Measurements from ENCODE around the gene MAP3K20.
"Not testable (repeated sequence)": the region's sequence is repeated elsewhere in the genome, so short reads cannot be mapped to it uniquely, and the experiment has no call there.

The MAP3K20 gene

GRCh38 chr2:173280853-173281252, 205.2 kb downstream of the MAP3K20 start:
- TF ChIP-seq, protein P1, sequence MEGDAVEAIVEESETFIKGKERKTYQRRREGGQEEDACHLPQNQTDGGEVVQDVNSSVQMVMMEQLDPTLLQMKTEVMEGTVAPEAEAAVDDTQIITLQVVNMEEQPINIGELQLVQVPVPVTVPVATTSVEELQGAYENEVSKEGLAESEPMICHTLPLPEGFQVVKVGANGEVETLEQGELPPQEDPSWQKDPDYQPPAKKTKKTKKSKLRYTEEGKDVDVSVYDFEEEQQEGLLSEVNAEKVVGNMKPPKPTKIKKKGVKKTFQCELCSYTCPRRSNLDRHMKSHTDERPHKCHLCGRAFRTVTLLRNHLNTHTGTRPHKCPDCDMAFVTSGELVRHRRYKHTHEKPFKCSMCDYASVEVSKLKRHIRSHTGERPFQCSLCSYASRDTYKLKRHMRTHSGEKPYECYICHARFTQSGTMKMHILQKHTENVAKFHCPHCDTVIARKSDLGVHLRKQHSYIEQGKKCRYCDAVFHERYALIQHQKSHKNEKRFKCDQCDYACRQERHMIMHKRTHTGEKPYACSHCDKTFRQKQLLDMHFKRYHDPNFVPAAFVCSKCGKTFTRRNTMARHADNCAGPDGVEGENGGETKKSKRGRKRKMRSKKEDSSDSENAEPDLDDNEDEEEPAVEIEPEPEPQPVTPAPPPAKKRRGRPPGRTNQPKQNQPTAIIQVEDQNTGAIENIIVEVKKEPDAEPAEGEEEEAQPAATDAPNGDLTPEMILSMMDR (IDR thresholded peaks at IDR 0.05; ENCODE audit: insufficient read depth, low read depth, low read length, missing control alignments) = no peak
- DNase-seq (ENCODE audit: low read depth) = no peak
- no peak overlapping the region for H3K4me3 ChIP-seq (ENCODE audit: low read length)

DNA sequence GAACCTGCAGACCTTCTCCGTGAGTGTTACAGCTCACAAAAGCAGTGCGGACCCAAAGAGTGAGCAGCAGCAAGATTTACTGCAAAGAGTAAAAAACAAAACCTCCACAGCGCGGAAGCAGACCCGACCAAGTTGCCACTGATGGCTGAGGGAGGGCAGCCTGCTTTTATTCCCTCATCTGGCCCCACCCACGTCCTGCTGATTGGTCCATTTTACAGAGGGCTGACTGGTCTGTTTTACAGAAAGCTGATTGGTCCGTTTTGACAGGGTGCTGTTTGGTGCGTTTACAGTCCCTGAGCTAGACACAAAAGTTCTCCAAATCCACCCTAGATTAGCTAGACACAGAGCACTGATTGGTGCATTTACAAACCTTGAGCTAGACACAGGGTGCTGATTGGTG, 206.3 kb downstream of the MAP3K20 start:
- not testable (repeated sequence) for H3K4me3 ChIP-seq (ENCODE audit: low read length); DNase-seq (ENCODE audit: low read depth)

GRCh38 chr2:173282795-173283545, 207.3 kb downstream of the MAP3K20 start:
- no peak overlapping the region for H3K4me3 ChIP-seq (ENCODE audit: low read length)
- TF ChIP-seq, protein P1 (IDR thresholded peaks at IDR 0.05; ENCODE audit: insufficient read depth, low read depth, low read length, missing control alignments) = no peak
- DNase-seq (ENCODE audit: low read depth) = peak; percentile 70

GRCh38 chr2:173286153-173286809, 210.6 kb downstream of the MAP3K20 start:
- no peak for DNase-seq (ENCODE audit: low read depth)
- H3K4me3 ChIP-seq (ENCODE audit: low read length) = no peak overlapping the region
- TF ChIP-seq, protein P1 (IDR thresholded peaks at IDR 0.05; ENCODE audit: insufficient read depth, low read depth, low read length, missing control alignments) = no peak

DNA sequence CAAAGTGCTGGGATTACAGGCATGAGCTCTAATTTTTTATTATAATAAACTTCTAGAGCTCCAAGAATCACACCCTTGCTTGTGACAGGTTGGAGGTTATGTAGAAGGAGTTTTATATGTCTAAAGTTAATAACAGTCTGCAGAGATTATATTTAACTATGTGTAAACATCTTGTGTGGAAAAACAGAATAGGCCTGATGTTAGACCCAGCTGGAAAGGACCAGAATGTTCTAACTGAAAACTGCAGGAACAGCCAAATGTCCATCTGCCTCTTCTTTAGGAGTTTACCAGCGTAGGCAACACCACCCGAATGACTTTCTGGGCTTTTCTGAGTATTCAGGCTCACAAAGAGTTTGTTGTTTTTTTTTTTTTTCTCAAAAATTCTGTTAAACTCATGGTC, 211.9 kb downstream of the MAP3K20 start:
- no peak overlapping the region for H3K4me3 ChIP-seq (ENCODE audit: low read length)
- TF ChIP-seq, protein P1 (IDR thresholded peaks at IDR 0.05; ENCODE audit: insufficient read depth, low read depth, low read length, missing control alignments) = no peak
- DNase-seq (ENCODE audit: low read depth) = no peak

DNA sequence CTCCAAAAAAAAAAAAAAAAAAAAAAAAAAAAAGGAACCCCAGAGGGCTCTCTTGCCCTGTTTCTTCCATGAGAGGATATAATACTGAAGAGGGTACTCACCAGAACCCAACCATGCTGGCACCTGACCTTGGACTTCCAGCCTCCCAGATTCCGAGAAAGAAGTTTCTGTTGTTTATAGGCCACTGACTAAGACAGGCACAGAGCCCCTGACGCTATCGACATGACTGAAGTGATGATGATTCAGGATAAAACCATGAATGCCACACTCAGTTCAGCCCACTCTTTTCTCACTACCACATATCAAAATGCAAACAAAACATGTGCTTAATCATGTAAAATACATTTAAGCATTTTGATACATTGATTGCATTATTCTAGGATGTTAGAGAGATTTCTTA, 212.9 kb downstream of the MAP3K20 start:
- TF ChIP-seq, protein P1 (IDR thresholded peaks at IDR 0.05; ENCODE audit: insufficient read depth, low read depth, low read length, missing control alignments) = no peak
- DNase-seq (ENCODE audit: low read depth) = peak; percentile 90
- no peak overlapping the region for H3K4me3 ChIP-seq (ENCODE audit: low read length)

- no peak overlapping the region for H3K4me3 ChIP-seq (ENCODE audit: low read length)
- no peak for DNase-seq (ENCODE audit: low read depth)
- TF ChIP-seq, protein P1 (IDR thresholded peaks at IDR 0.05; ENCODE audit: insufficient read depth, low read depth, low read length, missing control alignments) = no peak
Measured at GRCh38 chr2:173290046-173290445, 214.4 kb downstream of the MAP3K20 start.

Data from epithelial cell of esophagus (primary cell).